Lower leg skin (tissue), 3 donors: ENCODE results near the gene HTR5A.

Experiments
- CTCF ChIP-seq, 3 donors: fragments of 450-650 bp; IDR thresholded peaks; one replicate each; pipeline ENCODE4 v1.5.1; 2016; ENCODE audit warnings: antibody characterized with exemption in 3 of 3, mild to moderate bottlenecking in 3 of 3, moderate library complexity in 2 of 3
- POLR2A ChIP-seq, 2 donors: fragments of 450-650 bp; IDR thresholded peaks; one replicate each; pipeline ENCODE4 v1.6.1; 2016 to 2017; ENCODE audit warnings: antibody characterized with exemption in 2 of 2, mild to moderate bottlenecking in 1 of 2, moderate library complexity in 1 of 2

- no peak for TF ChIP-seq CTCF (IDR thresholded peaks at IDR 0.05)
- TF ChIP-seq POLR2A (IDR thresholded peaks at IDR 0.05): no peak
Measured at GRCh38 chr7:155104913-155105312, 34.8 kb downstream of the HTR5A start.
